GM12874 (cell line): ENCODE results near the gene GFRAL.

ENCODE experiments used
- CTCF ChIP-seq: IDR thresholded peaks from 2 replicates; pipeline ENCODE4 v1.5.1; 2011; ENCODE audit warnings: low read depth, mild to moderate bottlenecking, control low read depth, low read length, moderate library complexity; ENCODE audit not compliant: insufficient read depth

Gene GFRAL

GRCh38 chr6:55449225-55449624 is 122.0 kb downstream of the GFRAL start:
- TF ChIP-seq CTCF = no peak

GRCh38 chr6:55450005-55450404 is 122.7 kb downstream of the GFRAL start:
- no peak for TF ChIP-seq CTCF
